Measurements from ENCODE around the gene FGGY.

Gene FGGY

DNA sequence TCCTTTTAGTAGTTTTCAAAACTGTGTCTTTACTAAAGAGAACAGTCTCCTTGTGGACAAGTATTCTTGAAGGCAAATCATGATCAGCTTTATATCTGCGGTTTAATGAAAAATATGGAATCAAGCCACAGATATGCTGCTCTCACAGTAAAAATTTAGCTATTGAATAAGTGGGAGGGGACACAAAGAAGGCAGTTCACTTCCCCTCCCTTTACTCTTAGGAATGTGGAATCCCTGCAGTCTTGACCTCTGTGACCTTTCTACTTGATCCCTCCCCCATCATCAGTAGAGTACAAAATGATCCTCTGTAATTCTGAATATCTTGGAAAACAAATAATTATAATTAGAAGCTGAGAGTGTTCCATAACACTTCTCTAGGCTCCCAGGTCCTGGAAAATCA is 381.1 kb downstream of the FGGY start:
- no peak for DNase-seq (ENCODE audit: low read depth, low spot score)

DNA sequence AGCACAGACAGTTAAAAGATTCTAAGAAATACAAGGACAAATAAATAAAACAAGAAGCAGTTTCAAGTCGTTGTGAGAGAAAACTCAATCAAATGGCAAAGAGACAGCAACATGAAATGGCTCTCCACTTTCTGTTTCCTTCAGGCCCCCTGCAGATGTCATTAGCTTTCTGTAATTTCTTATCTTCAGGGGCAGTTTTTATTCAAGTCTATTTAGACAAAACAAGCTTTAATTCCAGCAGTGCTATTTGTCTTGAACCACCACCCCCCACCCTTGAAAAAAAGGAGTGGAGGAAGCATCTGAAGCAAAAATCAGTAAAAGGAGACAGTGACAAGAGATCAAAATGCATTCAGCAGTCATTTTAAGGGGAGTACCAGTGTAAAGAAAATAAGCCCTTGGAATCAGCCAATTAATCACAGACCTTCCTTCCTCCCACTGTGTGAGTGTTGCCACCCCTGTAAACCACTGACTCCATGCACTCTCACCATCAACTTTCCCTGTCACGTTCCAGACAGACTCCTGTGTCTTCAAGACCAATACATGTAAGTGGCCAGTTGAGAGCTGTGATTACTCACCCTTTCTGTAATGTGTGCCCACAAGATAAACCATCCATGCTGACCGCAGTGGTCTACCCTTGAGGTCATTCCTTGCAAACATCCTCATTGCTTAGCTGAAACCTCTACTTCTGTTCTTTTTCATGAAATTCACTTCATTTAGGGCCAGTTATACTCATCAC is 381.8 kb downstream of the FGGY start:
- DNase-seq (ENCODE audit: low read depth, low spot score): peak; percentile 87

DNA sequence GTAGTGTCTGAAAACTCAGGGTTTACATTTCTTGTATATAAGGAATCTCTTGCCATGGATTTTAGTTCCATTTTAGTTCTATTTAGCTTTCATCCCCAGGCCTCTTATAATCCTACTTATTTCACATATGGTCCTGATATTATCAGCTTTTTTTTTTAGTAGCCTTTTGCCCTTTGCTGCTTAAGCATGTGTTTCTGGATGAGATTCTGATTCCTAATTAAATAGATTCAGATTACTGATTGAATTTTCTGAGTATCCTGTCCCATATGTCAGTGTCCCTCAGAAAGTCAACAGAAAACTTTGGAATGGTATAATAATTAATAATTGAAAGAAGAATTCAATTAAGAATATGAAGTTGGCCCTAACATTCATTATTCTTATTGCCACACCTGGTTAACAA is 383.1 kb downstream of the FGGY start:
- no peak for DNase-seq (ENCODE audit: low read depth, low spot score)

DNA sequence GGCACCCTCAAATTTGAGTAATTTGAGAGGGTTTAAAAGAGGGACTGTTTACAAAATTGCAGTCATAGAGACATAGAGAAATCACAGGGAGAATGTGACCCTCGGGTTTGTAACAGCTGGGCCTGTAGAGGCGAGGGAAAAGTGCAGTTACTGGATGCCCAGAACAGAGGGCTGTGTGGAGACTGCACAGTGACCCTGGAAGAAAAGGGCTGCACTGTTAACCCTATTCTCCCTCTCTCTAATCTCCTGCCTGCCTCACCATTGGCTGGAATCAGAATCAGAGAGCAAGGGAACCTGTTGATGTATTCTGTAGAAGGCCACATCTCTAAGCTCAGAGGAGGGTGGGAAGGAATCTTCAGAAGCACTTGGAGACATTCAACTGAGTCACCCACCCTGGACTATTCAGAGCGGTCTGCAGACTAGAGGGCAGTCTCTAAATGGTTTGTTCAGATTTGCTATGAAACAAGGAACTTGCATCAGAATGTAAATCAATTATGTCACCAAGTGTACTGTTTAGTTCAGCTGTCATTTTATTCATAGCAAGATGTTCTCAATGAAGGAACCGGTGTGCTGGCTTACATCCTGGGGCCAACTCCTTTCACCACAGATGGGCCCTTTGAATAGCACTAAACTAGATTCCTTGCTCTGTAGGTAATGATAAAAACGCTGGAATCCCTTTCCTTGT is 385.6 kb downstream of the FGGY start:
- no peak for DNase-seq (ENCODE audit: low read depth, low spot score)

DNA sequence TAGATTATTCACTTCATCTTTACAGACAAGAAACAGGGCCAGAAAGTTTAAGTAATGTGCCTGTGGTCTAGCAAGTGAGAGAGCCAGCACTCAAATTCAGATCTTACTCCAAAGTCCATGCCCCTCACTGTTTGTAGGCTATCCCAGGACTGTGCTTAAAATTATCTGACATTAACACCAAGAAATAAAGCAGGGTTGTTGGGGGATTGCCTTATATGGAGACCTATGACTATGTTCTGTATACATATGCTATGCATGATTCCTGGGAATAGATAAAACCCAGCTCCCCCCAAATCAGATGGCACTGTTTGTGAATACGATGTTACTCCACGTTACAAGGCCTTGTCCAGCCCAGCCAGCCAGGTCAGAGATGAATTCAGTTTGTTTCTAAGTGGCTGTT is 386.3 kb downstream of the FGGY start:
- no peak for DNase-seq (ENCODE audit: low read depth, low spot score)

DNA sequence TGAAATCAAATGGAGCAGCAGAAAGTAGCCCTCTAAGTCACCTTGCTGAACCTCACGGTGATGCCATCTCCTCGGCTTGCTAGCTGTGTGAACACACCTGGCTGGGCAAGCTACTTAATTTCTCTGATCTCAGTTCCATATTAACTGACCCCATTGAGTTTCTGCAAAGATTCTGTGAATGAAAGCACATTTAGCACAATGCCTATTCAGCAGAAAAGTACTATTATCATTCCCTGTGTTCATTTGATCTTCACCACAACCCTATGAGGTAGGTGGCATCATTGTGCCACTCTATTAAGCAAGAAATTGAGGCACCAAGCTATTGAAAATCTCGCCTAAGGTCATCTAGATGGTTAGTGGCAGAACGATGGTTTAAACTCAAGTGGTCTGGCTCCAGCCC is 387.8 kb downstream of the FGGY start:
- no peak for DNase-seq (ENCODE audit: low read depth, low spot score)

DNA sequence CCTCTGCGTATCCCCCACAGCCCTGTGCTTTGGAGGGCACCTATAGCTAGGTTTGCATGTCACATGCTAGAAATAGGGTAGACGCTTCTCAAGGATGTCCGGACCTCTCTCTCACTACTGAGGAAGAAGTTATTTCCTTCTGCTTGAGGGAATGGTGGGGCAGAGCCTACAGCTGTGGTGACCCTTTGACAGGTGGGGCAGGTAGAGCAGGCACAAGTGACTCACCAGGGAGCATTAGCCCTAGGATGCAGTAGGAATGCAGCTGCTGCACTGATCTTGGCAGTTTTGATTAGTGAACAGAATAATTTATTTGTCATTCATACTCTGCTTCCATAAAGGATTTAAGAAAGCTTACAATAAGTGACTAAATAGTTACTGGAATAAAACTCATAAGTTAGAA is 388.2 kb downstream of the FGGY start:
- DNase-seq (ENCODE audit: low read depth, low spot score): no peak

DNA sequence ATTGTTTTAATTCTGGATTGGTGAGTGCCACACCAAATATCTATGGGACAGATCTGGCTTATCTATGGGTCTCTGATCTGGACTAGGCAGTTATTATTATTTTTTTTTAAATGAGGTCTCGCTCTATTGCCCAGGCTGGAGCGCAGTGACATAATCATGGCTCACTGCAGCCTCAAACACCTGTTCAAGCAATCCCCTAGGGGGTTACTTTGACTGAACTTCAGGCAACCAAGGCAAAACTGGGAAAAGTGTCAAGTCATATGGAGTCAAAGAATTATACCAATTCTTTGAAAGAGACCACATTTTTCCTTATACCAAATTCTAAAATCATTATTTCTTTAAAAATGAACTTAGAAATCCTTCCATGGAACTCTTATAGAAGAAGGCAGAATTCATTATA is 388.8 kb downstream of the FGGY start:
- DNase-seq (ENCODE audit: low read depth, low spot score): no peak

DNA sequence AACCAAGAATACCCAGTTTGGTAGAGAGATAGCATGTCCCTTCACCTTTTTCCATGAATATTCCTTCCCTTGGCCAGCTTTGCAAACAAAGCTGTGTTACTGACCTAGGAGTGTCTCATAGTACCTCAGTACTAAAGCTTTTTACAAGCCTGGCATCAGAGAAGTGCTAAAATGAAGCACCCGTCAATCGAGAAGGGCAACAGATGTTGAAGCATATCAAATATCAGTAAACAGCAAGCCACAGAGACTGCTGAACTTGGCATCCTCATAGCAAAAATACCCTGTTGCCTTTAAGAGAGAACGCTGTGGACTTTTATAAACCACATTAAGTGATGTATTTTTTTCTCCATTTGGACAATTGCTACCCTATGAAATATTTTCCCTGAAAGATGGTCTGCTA is 389.3 kb downstream of the FGGY start:
- DNase-seq (ENCODE audit: low read depth, low spot score): no peak

DNA sequence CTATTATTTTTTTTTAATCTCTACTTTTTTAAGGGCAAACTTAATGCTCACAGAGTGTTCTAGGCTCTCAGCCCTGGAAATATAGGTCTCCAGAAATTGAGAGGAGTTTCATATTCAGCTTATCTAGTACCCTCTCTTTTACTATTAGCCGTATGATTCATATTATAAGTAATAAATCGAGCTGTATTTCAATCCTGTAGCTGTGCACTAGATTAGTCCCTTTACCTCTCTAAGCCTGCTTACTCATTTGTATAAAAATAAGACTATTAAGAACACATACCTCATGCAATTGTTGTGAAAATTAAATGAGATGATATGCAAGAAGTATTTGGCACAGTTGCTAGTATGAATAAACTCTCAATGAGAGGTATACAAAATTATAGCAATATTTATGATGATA is 389.7 kb downstream of the FGGY start:
- no peak for DNase-seq (ENCODE audit: low read depth, low spot score)

DNA sequence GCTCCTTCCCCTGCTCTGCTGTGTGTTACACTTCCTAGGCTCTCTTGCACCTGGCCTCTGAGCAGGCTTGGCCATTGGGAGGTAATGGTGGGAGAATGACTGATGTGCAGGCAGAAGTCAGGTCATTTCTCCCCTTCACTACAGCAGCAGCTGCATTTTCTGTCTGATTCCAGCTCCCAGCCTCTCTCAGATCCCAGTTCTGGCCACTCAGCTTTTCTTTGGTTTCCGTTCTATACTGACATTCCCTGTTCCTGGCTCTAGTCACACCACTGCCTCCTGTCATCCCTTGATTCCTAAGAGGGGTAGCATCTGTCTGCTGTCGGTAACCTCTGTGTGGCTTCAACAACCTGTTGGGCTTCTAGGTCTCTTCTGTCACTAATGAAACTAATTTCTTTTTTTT is 390.2 kb downstream of the FGGY start:
- no peak for DNase-seq (ENCODE audit: low read depth, low spot score)

DNA sequence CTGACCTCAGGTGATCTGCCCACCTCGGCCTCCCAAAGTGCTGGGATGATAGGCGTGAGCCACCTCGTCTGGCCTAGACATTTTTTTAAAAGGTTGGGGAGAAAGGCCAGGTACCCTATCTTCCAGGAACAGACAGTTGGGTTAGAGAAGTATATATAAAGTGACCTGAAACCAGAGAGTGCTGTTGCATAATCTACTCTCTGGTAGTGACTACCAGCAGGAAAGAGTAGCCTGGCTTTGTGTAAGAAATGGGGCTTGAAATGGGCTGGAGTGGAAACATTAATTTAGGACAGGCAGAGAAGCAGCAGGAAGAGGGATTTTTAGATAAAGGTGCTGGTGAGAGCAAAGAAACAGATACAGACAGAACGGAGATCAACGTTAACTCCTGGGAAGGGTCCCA is 392.1 kb downstream of the FGGY start:
- no peak for DNase-seq (ENCODE audit: low read depth, low spot score)

DNA sequence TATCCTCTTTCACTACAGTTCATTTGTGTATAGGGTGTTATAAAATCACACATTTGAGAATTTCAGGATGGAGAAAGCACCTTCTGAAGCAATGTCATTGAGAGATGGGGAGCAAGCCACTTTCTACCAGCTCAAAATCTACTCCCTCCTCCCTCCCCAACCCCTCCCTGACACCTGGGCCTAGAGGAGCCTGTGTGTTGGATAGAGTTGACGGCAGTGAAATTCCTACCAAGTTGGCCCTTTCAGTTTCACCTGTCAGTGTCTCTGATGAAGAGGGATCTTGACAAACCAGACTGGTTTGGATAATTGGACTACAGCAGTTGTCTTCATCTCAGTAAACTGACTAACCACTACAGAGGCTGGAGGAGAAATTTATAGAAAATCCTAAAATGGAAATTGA is 392.8 kb downstream of the FGGY start:
- DNase-seq (ENCODE audit: low read depth, low spot score): no peak

DNA sequence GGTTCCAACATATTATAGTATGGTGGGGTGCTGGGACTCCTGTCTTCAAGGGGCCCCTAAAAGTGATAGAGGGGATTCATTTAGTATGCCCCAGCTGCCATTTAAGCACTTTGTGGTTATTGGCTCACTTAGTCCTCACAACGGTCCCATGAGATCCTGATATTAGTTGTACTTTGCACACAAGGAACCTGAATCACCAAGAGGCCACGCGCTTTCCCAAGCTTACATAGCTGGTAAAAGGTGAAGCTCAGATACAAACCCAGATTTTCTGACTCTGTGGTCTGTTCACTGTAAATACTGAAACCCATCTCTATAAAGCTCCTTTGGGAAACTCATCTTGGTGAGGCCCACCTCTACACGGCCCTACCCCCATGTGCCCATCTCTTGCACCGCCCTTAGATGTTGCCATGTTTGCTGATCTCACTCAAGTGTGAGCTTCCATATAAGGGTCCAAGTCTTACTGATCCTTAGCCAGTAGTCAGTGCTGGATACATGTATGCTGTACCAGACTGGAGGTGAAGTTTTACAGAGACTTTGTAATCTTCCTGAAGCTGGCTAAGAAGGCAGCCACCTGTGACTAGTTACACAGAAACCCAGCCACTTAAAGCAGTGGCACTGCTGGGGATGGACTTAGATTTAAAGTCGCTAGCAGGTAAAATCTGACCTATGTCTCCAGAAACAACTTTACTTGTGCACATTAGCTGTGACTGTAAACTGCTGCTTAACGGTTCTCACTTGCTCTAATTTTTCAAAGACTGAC is 393.5 kb downstream of the FGGY start:
- DNase-seq (ENCODE audit: low read depth, low spot score): no peak

DNA sequence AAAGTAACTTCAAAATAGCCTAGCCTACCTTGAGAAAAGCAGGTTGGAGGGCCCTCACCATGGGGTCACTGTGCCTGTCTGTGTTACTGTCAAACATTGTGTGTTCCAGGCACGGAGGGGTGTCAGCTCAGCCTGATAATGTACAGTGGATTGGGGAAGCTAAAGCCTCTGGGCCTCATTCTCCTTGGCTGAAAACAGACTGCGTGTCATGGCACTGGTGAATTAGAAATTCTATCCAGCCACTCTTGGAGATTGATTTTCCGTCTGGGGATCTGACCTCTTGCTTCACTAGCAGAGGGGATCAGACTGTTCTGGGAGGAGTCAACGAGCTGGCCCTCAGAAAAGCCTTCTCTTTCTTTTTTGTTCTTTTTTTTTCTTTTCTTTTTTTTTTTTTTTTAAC is 394.4 kb downstream of the FGGY start:
- DNase-seq (ENCODE audit: low read depth, low spot score): no peak

DNA sequence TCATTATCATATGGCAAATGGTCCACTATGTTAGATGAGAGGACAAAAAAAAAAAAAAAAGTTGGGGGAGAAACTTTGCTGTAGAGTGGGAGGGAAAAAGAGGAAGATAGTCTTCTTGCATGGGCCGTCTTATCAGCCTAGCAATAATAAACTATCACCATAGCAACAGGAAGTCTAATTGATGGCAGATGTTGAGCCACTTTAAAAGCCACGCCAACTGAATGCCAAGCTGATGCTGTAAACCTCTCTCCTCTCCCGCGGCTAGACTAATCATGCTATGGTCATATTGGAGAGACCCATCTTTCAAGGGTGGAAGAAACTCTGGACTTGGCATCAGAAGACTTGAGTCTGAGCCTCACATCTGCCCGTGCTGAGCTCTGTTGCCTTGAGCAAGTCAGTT is 395.7 kb downstream of the FGGY start:
- DNase-seq (ENCODE audit: low read depth, low spot score): peak; percentile 67

DNA sequence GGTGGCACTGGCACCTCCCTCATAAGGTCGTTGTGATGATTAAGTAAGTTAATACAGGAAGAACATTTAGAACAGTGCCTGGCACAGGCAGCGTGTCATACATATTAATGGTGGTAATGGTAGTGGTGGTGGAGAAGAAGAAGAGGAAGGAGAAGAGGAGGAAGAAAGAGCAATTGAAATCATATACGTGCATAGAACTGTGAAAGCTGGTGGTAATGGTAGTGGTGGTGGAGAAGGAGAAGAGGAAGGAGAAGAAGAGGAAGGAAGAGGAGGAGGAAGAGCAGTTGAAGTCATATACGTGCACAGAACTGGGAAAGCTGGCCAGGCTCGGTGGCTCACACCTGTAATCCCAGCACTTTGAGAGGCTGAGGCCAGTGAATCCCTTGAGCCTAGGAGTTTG is 396.5 kb downstream of the FGGY start:
- DNase-seq (ENCODE audit: low read depth, low spot score): no peak

DNA sequence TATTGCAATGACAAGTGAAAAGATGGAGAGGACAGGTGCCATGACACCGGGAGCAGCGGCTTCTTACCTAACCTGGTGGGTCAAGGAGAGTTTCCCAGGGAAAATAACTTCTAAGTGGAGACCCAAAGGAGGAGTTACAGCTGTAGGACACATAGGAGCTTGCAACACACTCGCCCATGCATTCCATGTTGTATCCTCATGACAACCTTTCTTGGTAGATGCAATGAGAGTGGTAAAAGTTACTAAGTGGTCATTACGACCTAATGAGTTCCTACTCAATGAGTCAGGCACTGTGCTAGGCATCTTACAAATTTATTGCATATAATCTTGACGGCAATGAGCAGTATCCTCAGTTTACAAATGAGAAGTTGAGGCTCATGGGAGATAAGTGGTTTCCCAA is 398.4 kb downstream of the FGGY start:
- DNase-seq (ENCODE audit: low read depth, low spot score): no peak

DNA sequence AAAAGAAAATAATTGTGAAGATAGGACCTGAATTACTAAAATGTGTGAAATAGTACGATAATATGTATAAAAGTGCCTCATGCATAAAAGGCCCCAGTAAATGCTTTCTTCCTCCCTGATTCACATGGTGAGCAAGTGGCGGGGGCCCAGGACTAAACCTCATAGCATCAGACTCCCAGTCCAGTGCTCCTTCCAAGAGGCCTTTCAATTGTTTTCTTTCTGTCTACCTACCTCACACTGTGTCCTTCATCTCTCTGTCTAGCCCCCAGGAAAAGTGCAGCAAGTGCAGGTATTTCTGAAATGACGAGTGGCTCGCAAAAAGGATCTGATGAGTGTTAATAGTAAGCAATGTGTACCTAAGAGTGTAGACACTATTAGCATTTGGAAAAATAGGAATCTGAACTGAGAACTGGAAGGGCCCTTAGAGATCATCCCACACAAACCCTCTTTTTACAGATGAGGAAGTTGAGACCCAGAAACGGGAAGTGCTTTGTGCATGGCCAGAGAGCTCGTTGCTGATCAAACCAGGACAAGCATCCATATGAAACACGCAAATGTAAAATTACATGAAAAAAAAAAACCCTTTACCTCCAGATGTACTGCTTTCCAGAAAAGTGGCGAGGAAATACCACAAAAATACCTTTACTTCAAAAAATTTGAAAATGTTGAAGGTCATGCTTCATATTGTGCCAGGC is 399.7 kb downstream of the FGGY start:
- DNase-seq (ENCODE audit: low read depth, low spot score): no peak

DNA sequence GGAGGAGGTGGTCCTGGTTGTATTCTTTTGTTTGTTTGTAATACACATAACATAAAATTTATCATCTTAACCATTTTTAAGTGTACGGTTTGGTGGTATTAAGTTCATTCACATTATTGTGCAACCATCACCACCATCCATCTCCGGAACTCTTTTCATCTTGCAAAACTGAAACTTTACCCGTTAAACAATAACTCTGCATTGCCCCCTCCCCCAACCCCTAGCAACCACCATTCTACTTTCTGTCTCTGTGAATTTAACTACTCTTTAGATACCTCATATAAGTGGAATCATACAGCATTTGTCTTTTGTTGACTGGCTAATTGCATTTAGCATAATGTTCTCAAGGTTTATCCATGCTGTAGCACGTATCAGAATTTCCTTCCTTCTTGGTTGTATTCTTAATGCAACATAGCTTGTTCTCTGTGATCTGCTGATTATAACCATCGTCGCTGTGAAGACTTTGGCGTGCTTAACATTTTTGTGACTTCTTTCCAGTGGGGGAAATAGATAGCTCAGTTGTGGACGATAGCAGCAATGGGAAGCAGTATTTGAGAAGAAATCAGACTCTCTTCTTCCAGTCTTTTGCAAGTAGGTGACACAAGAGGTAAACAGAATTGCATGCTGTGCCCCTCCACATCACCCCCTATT is 400.4 kb downstream of the FGGY start:
- DNase-seq (ENCODE audit: low read depth, low spot score): no peak

DNA sequence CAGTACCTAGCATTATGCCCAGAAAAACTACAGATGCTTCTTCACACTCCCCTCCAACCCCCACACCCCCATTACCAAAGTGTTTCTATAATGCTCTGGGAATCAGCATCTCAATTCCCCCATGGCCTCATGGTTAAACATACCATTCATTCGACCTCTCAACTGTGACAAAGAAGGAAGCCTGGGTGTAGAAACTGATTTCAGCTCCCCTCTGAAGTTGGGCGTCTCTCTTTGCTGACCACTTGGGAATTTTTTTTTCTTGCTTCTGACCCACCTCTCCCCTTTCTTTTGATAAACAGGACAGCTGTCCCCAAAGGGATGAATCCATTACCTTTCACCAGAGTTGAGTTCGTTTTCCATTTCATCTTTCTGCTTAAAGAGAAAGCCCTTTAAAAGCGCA is 401.5 kb downstream of the FGGY start:
- no peak for DNase-seq (ENCODE audit: low read depth, low spot score)
